ENCODE measurements around the gene GSTO2. TPM values are rescaled to one million over a fixed set of nuclear protein-coding genes. Genes with fewer than 3 reads are reported as not detected.

Gene GSTO2
- total RNA-seq, 1 donor from 2014 or later: 5.9 TPM

DNA sequence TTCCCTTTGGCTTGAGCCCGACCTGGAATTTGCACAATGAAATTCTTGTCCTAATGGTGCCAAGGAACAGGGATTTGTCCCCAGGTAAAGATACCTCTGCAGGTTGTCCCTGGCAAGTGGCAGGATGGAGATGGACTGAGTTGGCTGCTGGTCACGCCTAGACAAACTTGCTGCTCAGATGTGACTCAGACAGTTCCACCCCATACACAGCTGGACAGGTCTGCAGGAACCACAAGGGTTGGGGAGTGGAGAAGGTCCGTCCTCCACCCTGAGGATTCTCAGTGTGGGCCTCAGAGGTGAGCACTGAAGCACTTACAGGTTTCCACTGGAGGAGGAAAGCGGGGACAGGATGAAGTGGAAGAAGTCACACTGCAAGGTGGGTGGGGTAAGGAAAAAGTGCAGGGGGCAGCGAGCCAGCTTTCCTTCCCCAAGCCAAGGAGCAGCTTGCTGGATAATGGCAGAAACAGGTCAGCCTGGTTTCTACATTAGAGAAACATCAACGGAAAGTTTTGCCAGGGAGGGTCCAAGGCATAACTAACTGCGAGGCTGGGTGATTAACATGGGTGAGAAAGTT, 48.8 kb downstream of the GSTO2 start:
- TF ChIP-seq, protein P1, sequence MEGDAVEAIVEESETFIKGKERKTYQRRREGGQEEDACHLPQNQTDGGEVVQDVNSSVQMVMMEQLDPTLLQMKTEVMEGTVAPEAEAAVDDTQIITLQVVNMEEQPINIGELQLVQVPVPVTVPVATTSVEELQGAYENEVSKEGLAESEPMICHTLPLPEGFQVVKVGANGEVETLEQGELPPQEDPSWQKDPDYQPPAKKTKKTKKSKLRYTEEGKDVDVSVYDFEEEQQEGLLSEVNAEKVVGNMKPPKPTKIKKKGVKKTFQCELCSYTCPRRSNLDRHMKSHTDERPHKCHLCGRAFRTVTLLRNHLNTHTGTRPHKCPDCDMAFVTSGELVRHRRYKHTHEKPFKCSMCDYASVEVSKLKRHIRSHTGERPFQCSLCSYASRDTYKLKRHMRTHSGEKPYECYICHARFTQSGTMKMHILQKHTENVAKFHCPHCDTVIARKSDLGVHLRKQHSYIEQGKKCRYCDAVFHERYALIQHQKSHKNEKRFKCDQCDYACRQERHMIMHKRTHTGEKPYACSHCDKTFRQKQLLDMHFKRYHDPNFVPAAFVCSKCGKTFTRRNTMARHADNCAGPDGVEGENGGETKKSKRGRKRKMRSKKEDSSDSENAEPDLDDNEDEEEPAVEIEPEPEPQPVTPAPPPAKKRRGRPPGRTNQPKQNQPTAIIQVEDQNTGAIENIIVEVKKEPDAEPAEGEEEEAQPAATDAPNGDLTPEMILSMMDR (IDR thresholded peaks at IDR 0.05; ENCODE audit: unreplicated experiment): no peak
- H3K9me3 Mint-ChIP-seq (ENCODE audit: unreplicated experiment): no peaks in the 10 kb centered on the region
- no peak overlapping the region for H3K4me3 Mint-ChIP-seq (ENCODE audit: unreplicated experiment)
- peaks cover 31% of the 10 kb centered on the region for H3K4me1 Mint-ChIP-seq (ENCODE audit: unreplicated experiment)
- DNase-seq (ENCODE audit: low spot score): no peak
- no peak overlapping the region for H3K27ac Mint-ChIP-seq (ENCODE audit: unreplicated experiment)
- peaks cover 19% of the 10 kb centered on the region for H3K36me3 Mint-ChIP-seq (ENCODE audit: low read depth, unreplicated experiment)
- peaks cover 10% of the 10 kb centered on the region for H3K27me3 Mint-ChIP-seq (ENCODE audit: unreplicated experiment)

DNA sequence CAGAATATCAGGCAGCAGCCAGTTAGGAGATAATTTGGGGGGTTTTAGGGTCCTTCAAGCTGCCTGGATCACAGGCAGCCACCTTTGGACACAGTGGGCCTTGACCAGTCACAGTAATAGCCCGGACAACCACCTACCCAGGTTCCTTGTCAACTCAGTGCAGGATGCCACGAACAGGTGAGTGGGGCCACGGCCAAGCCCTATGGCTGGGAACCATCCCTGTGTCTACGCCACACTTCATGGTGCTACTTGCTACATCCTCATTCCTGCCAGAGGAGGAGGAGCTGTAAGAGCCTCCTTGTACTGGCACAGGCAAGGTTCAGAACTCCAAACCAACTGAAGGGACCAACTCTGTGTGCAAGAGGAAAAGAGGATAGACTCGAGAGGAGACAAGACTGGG, 49.3 kb downstream of the GSTO2 start:
- no peak for DNase-seq (ENCODE audit: low spot score)
- Mint-ChIP-seq H3K4me1 (ENCODE audit: unreplicated experiment) (peaks cover 33% of the 10 kb centered on the region), H3K4me3 (ENCODE audit: unreplicated experiment) (no peak overlapping the region), H3K27me3 (ENCODE audit: unreplicated experiment) (peaks cover 10% of the 10 kb centered on the region), H3K36me3 (ENCODE audit: low read depth, unreplicated experiment) (peaks cover 22% of the 10 kb centered on the region), H3K27ac (ENCODE audit: unreplicated experiment) (no peak overlapping the region), H3K9me3 (ENCODE audit: unreplicated experiment) (no peaks in the 10 kb centered on the region)
- TF ChIP-seq, protein P1 (IDR thresholded peaks at IDR 0.05; ENCODE audit: unreplicated experiment): no peak

DNA sequence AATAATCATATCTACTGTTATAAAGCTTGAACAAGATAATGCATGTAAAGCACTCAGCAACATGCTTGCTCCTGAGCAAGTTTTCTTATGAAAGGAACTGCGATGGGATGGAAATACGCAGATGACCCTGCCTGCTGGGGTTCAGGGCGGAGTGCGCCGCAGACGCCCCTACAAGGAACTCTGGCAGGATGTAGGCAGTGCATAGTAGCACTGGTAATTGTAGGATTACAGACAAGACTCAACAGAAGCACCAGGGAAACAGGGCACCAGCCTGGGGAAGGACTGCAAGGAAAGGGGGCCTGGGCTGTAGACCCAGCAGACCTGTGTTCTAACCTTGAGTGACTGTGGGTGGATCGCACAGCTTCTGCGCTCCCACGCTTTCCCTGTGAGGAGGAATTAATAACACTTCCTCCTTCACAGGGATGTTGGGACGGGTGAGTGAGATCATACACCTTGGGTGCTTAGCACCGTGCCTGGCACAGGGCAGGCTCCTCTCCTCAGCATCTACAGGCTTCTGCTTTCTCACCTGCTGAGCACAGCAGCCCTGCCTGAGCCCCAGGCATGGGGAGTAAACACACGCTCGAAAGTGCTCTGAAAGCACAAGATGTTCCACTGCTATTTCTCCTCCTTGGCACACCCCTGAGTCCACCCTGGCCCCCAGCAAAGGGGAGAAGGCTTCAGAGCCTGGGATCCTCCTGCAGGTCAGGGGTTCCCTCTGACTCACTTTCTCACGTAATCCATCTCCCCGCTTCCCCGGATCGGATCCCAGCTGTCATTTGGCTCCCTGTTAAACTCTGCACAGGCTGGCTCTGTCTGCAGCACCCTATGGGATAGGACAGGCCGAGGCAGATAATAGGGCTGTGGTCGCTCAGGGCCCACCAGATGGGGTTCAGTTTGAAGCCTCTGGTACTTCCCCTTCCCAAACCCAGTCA, 50.1 kb downstream of the GSTO2 start:
- Mint-ChIP-seq H3K4me1 (ENCODE audit: unreplicated experiment) (peaks cover 37% of the 10 kb centered on the region), H3K27me3 (ENCODE audit: unreplicated experiment) (peaks cover 10% of the 10 kb centered on the region), H3K4me3 (ENCODE audit: unreplicated experiment) (peak overlapping the region; percentile 21), H3K36me3 (ENCODE audit: low read depth, unreplicated experiment) (peaks cover 19% of the 10 kb centered on the region), H3K27ac (ENCODE audit: unreplicated experiment) (peak overlapping the region; percentile 48), H3K9me3 (ENCODE audit: unreplicated experiment) (no peaks in the 10 kb centered on the region)
- TF ChIP-seq, protein P1 (IDR thresholded peaks at IDR 0.05; ENCODE audit: unreplicated experiment): no peak
- DNase-seq (ENCODE audit: low spot score): no peak

DNA sequence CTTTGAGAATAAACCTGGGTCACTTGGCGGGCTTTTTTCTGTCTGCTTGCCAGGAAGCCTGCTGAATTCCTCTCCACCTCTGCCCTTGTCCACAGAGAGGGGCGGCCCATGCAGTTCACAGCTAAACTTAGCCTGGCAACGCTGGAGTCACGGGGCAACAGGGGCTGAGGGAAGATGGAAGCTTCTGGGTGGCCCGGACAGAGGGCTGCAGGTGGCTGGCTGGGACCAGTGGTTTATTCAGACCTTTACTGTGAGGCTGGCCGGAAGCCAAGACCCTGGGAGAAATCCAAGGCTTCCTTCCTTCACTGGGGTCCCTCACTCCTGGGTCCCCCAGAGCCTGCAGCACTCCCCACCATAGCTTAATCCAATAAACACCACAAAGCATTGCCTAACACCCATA, 52.2 kb downstream of the GSTO2 start:
- TF ChIP-seq, protein P1 (IDR thresholded peaks at IDR 0.05; ENCODE audit: unreplicated experiment): no peak
- peaks cover 56% of the 10 kb centered on the region for H3K4me1 Mint-ChIP-seq (ENCODE audit: unreplicated experiment)
- no peak overlapping the region for H3K4me3 Mint-ChIP-seq (ENCODE audit: unreplicated experiment)
- peaks cover 19% of the 10 kb centered on the region for H3K36me3 Mint-ChIP-seq (ENCODE audit: low read depth, unreplicated experiment)
- H3K27ac Mint-ChIP-seq (ENCODE audit: unreplicated experiment): no peak overlapping the region
- H3K9me3 Mint-ChIP-seq (ENCODE audit: unreplicated experiment): no peaks in the 10 kb centered on the region
- no peak for DNase-seq (ENCODE audit: low spot score)
- H3K27me3 Mint-ChIP-seq (ENCODE audit: unreplicated experiment): peaks cover 16% of the 10 kb centered on the region

Data from endothelial cell (in vitro differentiated cells).